HG03520 (cell line): ENCODE results near the gene ART1.
"Not testable (repeated sequence)": the region's sequence is repeated elsewhere in the genome, so short reads cannot be mapped to it uniquely, and the experiment has no call there.

ENCODE experiments used
- ATAC-seq: cut with Tn5 transposase; IDR thresholded peaks from one replicate; pipeline ENCODE4 v1.9.1; 2021; ENCODE audit warnings: mild to moderate bottlenecking, moderate library complexity; ENCODE audit not compliant: unreplicated experiment

The ART1 gene

DNA sequence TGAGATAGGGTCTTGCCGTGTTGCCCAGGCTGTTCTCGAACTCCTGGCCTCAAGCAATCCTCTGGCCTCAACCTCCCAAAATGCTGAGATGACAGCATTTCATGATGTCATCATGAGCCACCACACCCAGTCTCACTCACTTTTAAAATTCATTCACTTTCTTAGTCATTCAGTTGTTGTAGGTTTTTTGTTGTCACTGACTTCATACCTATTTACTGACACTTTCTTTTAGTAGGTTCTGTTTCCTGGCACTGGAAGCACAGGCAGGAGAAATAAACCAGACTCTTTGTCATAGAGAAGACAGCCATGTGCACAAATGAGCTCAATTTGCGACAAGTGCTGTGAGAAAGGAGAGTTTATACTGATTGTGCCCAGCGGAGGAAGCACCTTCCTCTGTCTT, 13.6 kb upstream of the ART1 start:
- ATAC-seq, result no peak

DNA sequence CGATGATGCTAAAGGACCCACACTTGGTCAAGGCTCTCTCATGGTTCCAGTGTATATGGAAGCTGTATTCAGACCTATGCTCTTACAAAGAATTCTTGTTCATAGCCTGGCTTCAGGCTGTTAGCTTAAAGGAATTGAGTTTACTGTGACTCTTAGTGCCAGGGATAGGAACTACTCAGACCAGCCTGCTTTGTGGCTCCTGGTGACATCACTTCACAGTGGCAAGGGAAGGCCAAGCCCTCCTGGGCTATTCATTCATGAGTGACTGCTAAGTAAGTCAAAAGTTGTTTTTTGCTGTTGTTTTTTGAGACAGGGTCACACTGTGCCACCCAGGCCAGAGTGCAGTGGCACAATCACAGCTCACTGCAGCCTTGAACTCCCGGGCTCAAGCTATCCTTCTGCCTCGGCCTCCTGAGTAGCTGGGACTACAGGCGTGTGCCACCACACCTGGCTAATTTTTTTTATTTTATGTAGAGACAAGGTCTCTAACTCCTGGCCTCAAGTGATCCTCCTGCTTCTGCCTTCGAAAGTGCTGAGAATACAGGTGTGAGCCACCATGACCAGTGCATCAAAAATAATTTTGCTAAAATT, 12.8 kb upstream of the ART1 start:
- ATAC-seq, result no peak

GRCh38 chr11:3635641-3636375, 9.1 kb upstream of the ART1 start:
- ATAC-seq, result no peak

DNA sequence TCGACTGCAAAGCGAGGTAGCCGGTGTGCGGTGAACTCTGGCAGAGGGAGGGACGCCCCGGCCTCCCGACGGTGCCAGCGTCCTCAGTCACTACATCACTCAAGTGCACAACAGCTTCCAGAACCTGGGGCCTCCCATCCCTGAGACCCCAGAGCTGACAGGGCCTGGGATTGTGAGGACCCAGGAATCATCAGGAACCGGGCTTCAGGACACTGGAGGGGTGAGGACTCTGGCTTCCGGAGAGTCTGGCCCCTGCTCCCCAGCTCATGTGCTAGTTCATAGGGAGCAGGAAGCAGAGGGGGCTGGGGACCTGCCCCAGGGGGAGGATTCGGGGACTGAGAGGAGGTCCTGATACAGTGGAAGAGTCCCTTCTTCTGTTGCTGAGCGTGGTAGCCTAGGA, 7.7 kb upstream of the ART1 start:
- ATAC-seq, result no peak

DNA sequence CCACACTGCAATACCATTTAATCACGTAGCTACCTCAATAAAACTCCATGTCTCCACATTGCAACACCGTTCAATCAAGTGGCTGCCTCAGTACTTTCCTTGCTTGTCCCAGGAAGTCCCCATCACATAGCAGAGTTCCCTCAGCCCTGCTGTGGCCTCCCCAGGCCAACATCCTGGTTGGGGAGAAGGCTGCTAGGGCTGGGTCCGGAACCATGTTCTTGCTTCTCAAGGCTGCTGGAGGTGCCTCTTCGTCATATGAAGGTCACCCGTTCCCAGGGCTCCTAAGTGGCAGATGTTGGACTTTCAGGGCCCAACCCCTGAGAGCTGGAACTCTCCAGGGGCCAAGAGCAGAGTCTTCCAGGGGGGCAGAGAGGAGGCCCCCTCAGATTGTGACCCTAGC, 6.4 kb upstream of the ART1 start:
- ATAC-seq, result no peak

DNA sequence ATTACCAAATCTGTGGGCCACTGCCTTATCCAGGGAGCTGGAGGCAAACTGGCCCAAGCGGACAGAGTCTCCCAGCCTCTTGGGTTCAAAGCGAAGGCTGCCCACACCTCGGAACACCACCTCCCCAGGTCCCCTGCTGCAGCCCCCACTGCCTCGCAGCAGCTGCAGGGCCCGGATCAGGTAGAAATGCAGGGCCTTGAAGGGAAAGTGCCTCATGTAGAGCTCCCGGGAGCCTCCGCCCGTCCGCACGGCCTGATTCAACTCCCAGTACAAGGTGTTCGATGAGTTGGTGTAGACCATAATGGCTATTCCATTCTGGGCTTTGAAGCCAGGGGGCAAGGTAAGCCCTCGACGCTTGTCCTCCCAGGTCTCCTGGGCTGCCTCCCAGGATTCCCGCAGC, 5.1 kb upstream of the ART1 start:
- ATAC-seq, result no peak

- no peak for ATAC-seq
Observed at GRCh38 chr11:3641191-3641590, 3.7 kb upstream of the ART1 start.

DNA sequence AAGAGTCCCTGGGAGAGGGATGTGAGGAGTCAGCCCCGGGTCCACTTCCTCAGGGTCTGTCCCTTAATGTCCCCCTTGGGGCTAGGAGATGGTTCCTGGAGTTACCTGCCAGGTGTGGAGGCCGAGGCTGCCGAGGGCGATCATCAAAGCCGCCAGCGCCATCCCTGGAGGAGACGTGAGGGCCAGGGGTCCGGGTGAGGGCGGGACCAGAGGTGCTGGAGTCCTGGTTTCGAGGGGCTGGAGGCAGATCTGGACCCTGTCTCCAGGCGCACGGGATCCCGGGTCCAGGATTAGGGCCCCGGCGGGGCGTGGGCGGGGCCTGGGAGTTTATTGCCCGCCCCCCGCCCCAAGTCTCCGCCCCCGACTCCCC, 3.2 kb upstream of the ART1 start, which contains the start of gene ART5:
Gene ART5, minus strand, starts transcription at position 292 of the 370 bp plus-strand sequence. Its CDS starts 130 bp downstream, at position 162.
- no peak for ATAC-seq

DNA sequence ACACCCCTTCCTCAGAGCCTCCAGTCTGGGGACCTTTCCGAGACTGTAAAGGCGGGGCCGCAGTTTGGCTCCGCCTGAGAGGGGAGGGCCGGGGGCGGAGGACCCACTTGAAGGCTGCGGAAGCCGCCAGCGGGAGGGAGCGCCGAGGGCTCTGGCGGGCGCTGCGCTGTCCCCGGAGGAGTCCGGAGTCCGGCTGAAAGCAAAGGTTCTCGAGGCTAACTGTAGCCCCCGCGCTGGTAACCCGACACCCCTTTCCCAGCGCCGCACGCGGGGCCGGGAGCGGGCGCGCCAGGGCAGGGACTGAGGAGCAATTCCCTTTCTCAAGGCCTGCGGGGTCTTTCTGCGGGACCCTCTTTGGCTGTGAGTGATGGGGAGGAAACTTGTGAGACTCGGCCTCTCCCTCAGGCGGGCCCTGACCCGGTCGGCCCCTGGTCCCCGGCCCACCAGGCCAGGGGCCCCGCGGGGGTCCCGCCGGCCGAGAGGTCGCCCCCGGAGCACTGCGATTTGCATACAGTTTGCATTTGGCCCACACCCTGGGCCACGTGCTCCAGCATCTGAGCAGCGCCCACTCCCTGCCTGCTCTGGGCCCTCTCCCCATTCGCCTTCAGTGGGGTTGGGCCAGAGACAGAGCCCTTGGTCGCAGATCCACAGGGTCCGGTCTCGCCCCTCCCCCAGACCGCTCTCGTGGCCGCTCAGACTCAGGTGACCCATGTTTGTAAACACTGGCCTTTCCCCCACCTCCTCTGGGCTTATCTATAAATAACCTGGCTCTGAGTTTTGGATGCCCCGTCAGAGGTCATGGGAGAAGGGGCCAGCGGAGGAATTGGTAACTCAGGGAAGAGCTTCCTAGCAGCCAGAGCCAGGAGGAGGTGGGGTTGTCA, 2.6 kb upstream of the ART1 start:
- no peak for ATAC-seq

- not testable (repeated sequence) for ATAC-seq
Observed at GRCh38 chr11:3643102-3643546, 1.8 kb upstream of the ART1 start.

DNA sequence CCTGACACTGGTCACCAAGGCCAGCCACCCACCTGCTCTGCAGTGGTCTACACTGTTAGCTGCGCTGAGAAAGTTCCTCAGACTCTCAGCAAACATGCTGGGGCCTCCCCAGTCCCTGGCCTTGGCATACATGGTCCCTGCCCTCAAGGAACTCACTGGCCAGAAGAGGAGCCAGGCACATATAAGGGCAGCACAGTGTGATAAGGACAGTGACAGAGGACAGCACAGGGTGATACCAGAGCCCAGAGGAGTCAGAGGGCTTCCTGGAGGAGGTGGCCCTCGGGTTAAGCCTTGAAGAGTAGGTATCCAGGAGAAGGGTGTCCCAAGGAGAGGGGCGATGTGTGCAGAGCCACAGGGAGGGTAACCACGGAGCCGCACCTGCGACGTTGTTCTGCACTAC, 624 bp downstream of the ART1 start:
- no peak for ATAC-seq

- ATAC-seq, result not testable (repeated sequence)
Observed at GRCh38 chr11:3648843-3649242, 3.9 kb downstream of the ART1 start.

GRCh38 chr11:3649374-3649773, 4.4 kb downstream of the ART1 start:
- not testable (repeated sequence) for ATAC-seq

DNA sequence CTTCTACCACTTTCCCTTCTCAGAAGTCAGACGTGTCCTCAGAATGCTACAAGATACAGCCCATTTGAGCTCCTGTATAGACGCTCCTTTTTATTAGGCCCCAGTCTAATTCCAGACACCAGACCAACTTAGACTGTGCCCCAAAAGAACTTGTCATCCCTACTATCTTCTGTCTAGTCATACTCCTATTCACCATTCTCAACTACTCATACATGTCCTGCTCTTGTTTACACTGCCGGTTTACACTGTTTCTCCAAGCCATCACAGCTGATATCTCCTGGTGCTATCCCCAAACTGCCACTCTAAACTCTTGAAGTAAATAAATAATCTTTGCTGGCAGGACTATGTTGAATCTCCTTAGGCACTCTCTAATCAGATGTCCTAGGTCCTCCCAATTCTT, 7.6 kb downstream of the ART1 start:
- not testable (repeated sequence) for ATAC-seq

DNA sequence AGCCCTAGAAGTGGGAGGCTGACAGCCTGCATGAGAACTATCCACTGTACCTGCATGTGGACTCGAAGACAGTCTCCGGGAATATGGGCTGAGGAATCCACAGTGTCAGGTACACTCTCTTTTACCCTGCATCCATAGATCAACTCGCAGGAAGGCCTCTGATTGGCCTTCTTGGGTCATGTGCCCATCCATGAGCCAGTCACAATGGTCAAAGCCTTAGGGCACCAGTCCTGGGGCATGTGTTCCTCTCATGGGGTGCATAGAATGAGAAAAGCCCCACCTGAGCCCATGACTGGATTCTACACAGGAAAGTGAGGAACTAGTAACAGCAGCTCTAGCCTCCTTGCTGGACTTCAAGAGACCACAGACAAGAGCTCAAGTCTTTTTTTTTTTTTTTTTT, 10.6 kb downstream of the ART1 start:
- no peak for ATAC-seq

DNA sequence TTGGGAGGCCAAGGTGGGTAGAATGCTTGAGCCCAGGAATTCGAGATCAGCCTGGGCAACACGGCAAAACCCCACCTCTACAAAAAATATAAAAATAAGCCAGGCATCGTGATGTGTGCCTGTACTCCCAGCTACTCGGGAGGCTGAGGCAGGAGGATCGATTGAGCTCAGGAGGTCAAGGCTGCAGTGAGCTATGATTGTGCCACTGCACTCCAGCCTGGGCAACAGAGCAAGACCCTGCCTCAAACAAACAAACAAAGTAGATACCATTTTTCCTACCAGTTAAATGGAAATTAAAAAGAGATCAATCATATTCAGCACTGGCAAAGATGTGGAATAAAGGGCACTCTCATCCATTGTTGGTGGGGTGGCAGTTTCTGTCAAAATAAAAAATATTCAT, 12.4 kb downstream of the ART1 start:
- not testable (repeated sequence) for ATAC-seq

- no peak for ATAC-seq
Observed at GRCh38 chr11:3658252-3658651, 13.3 kb downstream of the ART1 start.

DNA sequence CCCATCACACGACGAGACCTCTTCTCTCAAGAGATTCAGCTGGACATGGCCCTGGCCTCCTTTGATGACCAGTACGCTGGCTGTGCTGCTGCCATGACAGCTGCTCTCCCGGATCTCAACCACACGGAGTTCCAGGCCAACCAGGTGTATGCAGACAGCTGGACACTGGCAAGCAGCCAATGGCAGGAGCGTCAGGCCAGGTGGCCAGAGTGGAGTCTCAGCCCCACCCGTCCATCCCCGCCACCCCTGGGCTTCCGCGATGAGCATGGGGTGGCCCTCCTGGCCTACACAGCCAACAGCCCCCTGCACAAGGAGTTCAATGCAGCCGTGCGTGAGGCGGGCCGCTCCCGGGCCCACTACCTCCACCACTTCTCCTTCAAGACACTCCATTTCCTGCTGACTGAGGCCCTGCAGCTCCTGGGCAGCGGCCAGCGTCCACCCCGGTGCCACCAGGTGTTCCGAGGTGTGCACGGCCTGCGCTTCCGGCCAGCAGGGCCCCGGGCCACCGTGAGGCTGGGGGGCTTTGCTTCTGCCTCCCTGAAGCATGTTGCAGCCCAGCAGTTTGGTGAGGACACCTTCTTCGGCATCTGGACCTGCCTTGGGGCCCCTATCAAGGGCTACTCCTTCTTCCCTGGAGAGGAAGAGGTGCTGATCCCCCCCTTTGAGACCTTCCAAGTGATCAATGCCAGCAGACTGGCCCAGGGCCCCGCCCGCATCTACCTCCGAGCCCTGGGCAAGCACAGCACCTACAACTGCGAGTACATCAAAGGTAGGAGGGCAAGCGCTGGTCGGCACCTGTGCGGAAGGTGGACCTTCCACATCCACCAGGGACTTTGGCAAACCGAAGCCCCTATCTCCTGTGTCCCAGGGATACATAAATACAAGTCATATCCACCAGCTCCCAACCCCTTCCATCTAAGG, 14.9 kb downstream of the ART1 start:
- no peak for ATAC-seq

GRCh38 chr11:3660960-3661359, 16.0 kb downstream of the ART1 start:
- ATAC-seq, result no peak

- ATAC-seq, result no peak
Observed at GRCh38 chr11:3662856-3663255, 17.9 kb downstream of the ART1 start.
